ENCODE data around the gene TEX29.

DNA sequence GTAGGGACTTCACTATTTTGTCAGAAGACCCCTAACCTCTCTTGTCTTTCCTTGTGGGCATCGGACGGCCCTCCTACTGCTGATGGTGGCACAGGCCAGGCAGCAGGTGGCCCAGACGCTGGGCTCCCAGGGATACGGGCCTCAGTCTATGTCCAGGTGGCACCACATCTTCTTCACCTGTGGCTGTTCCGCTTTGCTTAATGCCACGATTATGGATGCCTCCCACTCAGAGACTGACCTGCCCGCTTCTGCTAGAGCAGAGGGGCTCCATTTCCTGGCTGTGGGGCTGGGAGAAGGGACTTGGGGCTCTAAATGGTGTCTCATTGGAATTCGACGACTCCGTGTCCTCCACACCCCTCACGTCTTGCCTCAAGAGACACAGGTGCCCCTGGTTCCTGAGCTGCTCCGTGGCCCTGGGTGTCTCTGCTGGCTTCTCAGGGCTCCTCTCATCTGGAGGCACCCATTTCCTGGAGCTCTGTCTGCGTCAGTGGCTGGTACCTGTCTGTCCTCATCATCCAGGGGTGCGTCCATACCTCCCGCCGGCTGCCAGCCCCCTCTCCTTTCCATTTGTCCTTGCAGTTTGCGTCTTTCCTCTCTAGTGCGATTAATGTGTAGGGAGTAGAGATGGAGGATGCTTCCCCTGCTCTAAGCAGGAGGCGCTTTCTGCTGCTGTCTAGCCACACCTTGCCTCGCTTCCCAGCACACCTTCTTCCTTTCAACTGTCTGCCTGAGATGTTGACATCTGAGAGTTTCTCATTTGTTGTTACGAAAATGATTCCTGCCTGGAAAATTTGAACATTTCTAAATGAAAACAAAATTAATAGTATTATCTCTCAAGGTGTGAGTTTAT lies 63.4 kb downstream of the TEX29 start:
- TF ChIP-seq, protein P1, sequence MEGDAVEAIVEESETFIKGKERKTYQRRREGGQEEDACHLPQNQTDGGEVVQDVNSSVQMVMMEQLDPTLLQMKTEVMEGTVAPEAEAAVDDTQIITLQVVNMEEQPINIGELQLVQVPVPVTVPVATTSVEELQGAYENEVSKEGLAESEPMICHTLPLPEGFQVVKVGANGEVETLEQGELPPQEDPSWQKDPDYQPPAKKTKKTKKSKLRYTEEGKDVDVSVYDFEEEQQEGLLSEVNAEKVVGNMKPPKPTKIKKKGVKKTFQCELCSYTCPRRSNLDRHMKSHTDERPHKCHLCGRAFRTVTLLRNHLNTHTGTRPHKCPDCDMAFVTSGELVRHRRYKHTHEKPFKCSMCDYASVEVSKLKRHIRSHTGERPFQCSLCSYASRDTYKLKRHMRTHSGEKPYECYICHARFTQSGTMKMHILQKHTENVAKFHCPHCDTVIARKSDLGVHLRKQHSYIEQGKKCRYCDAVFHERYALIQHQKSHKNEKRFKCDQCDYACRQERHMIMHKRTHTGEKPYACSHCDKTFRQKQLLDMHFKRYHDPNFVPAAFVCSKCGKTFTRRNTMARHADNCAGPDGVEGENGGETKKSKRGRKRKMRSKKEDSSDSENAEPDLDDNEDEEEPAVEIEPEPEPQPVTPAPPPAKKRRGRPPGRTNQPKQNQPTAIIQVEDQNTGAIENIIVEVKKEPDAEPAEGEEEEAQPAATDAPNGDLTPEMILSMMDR (IDR thresholded peaks at IDR 0.05) = no peak
- TF ChIP-seq POLR2A (IDR thresholded peaks at IDR 0.05) (no peak), POLR2AphosphoS5 (IDR thresholded peaks at IDR 0.05; ENCODE audit: insufficient read depth in 1 of 2, low read depth in 1 of 2) (no peak)
